HK-2 (cell line): ENCODE results near the gene RNASE13.
"Not testable (repeated sequence)": the region's sequence is repeated elsewhere in the genome, so short reads cannot be mapped to it uniquely, and the experiment has no call there.

Experiments used
- DNase-seq: peaks from one replicate; pipeline ENCODE4 v3.0.0-alpha.2; 2018; ENCODE audit not compliant: unreplicated experiment

The RNASE13 gene

DNA sequence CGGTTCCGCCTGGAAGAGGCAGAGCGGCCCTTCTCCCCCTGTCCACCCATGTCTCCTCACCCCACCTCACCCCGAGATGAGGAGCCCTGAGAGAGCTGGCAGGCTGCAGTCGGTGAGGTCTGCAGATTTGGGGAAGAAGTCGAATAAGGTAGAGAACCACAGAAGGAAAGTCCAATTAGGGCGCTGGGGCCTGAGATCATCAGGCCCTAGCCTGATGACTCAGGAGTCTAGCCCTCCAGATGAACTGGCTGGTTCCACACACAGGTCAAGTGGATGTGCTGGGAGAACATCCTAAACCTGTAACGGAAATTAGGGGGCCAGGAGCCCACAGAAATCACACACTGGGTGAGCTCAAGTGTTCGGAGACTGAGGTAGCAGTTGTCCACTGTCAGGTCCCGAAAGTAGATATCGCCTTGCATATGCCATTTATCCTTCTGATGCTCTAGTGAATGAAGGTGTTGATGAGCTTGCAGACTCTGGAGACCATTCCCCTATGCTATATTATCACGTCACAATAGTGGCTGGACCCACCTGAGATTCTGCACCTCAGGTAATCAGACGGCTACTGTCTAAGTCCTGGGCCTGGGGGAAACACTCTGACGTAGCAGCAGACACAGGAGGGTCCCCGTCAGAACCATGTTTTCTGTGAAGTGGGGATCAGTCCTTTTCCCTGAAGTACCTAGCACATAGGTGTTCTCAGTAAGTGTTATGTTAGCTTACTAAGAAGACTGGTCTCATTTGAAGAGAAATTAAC is 45.7 kb downstream of the RNASE13 start:
- DNase-seq: no peak

DNA sequence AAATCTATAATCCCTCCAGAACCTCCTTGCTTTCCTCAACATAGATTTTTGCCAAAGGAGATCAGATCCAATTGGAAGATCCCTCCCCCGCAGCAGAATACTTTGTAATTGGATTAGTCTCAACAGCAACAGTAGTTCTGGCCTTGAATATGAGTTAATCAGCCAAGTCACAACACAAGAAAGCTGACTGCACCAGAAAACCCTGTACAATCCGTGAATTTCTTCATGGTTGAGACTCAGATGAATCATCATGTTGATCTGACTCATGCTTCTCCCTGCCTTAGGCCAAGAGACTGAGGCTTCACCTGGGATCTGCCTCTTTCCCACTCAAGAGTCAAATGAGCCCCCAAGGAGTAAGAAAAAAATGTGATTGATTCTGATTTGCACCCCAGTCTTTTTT is 47.8 kb downstream of the RNASE13 start:
- DNase-seq: peak; percentile 23

DNA sequence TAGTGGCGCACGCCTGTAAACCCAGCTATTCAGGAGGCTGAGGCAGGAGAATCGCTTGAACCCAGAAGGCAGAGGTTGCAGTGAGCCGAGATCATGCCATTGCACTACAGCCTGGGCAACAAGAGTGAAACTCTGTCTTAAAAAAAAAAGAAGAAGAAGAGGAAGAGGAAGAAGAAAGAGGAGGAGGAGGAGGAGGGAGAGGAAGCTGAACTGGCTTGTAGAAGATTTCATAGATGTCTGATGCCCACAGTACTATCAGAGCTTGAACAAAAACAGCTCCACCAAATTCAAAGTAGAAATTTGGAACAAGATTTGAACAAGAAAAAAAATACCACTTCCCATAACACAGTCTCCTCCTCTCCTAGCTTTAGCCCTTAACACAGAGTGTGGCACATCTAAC is 49.0 kb downstream of the RNASE13 start:
- DNase-seq: not testable (repeated sequence)
